Renal cortex interstitium (tissue), 15 donors: Measurements from ENCODE around the gene TMEM184B. TPM values are rescaled to one million over a fixed set of nuclear protein-coding genes. Genes with fewer than 3 reads are reported as not detected.
A peak's percentile ranks its signal among the peaks of the same experiment; 100 is the strongest.

ENCODE experiments used
- DNase-seq, 11 donors: peaks; one replicate each; pipeline ENCODE4 v3.0.0-alpha.2; 2013; ENCODE audit warnings: low read depth in 9 of 11, low spot score in 4 of 11; ENCODE audit errors: extremely low read depth in 1 of 11
- long read RNA-seq, 16 experiments: transcript quantifications; one replicate each; lab custom pipeline, GENCODE V29; 2026
- polyA plus RNA-seq, 3 donors: library from polyadenylated mRNA; unstranded; fragments of 120-200 nt; gene quantifications; one replicate each; pipeline ENCODE4 v1.2.1, GENCODE V29; 2013; ENCODE audit not compliant: insufficient read length in 3 of 3

TMEM184B gene
- polyA plus RNA-seq = 10 to 100 TPM; 39.8 to 42.2 (median 42.0) TPM
- long read RNA-seq, donor 1, full-length matches to known transcripts = 33 of 33 reads
- long read RNA-seq, donor 1, partial matches to known transcripts = 0 of 33 reads
- long read RNA-seq, donor 1, other reads (novel, unspliced or antisense) = 0 of 33 reads
- long read RNA-seq, donor 2, full-length matches to known transcripts = 39 of 39 reads
- long read RNA-seq, donor 2, partial matches to known transcripts = 0 of 39 reads
- long read RNA-seq, donor 2, other reads (novel, unspliced or antisense) = 0 of 39 reads
- long read RNA-seq, donor 3, full-length matches to known transcripts = 47 of 47 reads
- long read RNA-seq, donor 3, partial matches to known transcripts = 0 of 47 reads
- long read RNA-seq, donor 3, other reads (novel, unspliced or antisense) = 0 of 47 reads
- long read RNA-seq, donor 4, full-length matches to known transcripts = 17 of 17 reads
- long read RNA-seq, donor 4, partial matches to known transcripts = 0 of 17 reads
- long read RNA-seq, donor 4, other reads (novel, unspliced or antisense) = 0 of 17 reads
- long read RNA-seq, donor 5, full-length matches to known transcripts = 38 of 38 reads
- long read RNA-seq, donor 5, partial matches to known transcripts = 0 of 38 reads
- long read RNA-seq, donor 5, other reads (novel, unspliced or antisense) = 0 of 38 reads
- long read RNA-seq, donor 6, full-length matches to known transcripts = 51 of 51 reads
- long read RNA-seq, donor 6, partial matches to known transcripts = 0 of 51 reads
- long read RNA-seq, donor 6, other reads (novel, unspliced or antisense) = 0 of 51 reads
- long read RNA-seq, donor 7, full-length matches to known transcripts = 44 of 44 reads
- long read RNA-seq, donor 7, partial matches to known transcripts = 0 of 44 reads
- long read RNA-seq, donor 7, other reads (novel, unspliced or antisense) = 0 of 44 reads
- long read RNA-seq, donor 8, full-length matches to known transcripts = 93 of 93 reads
- long read RNA-seq, donor 8, partial matches to known transcripts = 0 of 93 reads
- long read RNA-seq, donor 8, other reads (novel, unspliced or antisense) = 0 of 93 reads
- long read RNA-seq, donor 9, full-length matches to known transcripts = 16 of 16 reads
- long read RNA-seq, donor 9, partial matches to known transcripts = 0 of 16 reads
- long read RNA-seq, donor 9, other reads (novel, unspliced or antisense) = 0 of 16 reads
- long read RNA-seq, donor 10, full-length matches to known transcripts = 32 of 32 reads
- long read RNA-seq, donor 10, partial matches to known transcripts = 0 of 32 reads
- long read RNA-seq, donor 10, other reads (novel, unspliced or antisense) = 0 of 32 reads
- long read RNA-seq, donor 11, full-length matches to known transcripts = 24 of 24 reads
- long read RNA-seq, donor 11, partial matches to known transcripts = 0 of 24 reads
- long read RNA-seq, donor 11, other reads (novel, unspliced or antisense) = 0 of 24 reads
- long read RNA-seq, donor 12, full-length matches to known transcripts = 19 of 19 reads
- long read RNA-seq, donor 12, partial matches to known transcripts = 0 of 19 reads
- long read RNA-seq, donor 12, other reads (novel, unspliced or antisense) = 0 of 19 reads
- long read RNA-seq, donor 13, full-length matches to known transcripts = 58 of 63 reads
- long read RNA-seq, donor 13, partial matches to known transcripts = 5 of 63 reads
- long read RNA-seq, donor 13, other reads (novel, unspliced or antisense) = 0 of 63 reads
- long read RNA-seq, donor 14, full-length matches to known transcripts = 22 of 22 reads
- long read RNA-seq, donor 14, partial matches to known transcripts = 0 of 22 reads
- long read RNA-seq, donor 14, other reads (novel, unspliced or antisense) = 0 of 22 reads
- long read RNA-seq, donor 15, full-length matches to known transcripts = 17 of 17 reads
- long read RNA-seq, donor 15, partial matches to known transcripts = 0 of 17 reads
- long read RNA-seq, donor 15, other reads (novel, unspliced or antisense) = 0 of 17 reads
- long read RNA-seq, donor 16, full-length matches to known transcripts = 85 of 85 reads
- long read RNA-seq, donor 16, partial matches to known transcripts = 0 of 85 reads
- long read RNA-seq, donor 16, other reads (novel, unspliced or antisense) = 0 of 85 reads

GRCh38 chr22:38272373-38273134 lies at the start of gene TMEM184B:
Gene TMEM184B, minus strand, starts transcription at chr22:38273010. Its CDS starts 25,049 bp downstream, at chr22:38247961.
- peak in 7 of 11 donors; percentile 56 to 80 (median 73) for DNase-seq

GRCh38 chr22:38320605-38321402 lies 48.0 kb upstream of the TMEM184B start:
- DNase-seq = no peak

- no peak for DNase-seq
These were observed 46.3 kb upstream of the TMEM184B start for GRCh38 chr22:38318792-38319773.

DNA sequence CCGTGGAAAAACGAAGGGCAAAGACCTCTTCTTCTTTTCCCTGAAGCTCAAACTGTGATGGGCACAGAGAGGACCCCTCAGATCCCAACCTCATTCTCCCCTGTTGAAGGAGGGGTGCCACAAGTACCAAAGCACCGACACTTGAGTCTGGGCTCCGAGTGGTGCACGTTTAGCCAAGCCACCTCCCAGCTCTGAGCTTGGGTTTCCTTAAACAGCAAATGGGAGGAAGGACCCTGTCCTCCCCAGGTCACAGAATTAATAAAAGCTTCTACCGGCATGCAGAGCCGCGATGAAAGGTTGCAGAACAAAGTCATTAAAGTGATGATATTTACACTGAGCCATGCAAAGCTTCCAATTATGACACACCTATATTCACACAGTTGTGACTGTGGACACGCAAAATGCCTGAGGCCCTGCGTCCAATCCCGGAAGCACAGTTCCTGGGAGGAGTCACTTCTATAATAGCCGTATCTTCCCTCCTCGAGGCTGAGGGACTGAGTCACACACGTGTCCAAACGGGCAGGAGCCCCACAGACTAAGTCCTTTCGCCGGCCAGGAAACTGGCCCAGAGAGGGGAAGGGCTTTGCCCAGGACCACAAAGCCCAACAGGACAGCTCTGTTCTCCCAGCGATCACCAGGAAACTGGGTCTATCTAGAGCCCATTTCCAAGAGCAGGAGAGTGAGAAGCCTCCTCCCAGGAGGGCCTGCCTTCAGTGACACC lies 45.3 kb upstream of the TMEM184B start:
- DNase-seq = no peak

- DNase-seq = peak in 3 of 11 donors; percentile 65 to 76 (median 73)
These were observed 44.5 kb upstream of the TMEM184B start, which contains the start of gene CSNK1E for GRCh38 chr22:38317122-38317994. Gene CSNK1E, minus strand, starts transcription at chr22:38317433. Its CDS starts 3,276 bp downstream, at chr22:38314157.

DNA sequence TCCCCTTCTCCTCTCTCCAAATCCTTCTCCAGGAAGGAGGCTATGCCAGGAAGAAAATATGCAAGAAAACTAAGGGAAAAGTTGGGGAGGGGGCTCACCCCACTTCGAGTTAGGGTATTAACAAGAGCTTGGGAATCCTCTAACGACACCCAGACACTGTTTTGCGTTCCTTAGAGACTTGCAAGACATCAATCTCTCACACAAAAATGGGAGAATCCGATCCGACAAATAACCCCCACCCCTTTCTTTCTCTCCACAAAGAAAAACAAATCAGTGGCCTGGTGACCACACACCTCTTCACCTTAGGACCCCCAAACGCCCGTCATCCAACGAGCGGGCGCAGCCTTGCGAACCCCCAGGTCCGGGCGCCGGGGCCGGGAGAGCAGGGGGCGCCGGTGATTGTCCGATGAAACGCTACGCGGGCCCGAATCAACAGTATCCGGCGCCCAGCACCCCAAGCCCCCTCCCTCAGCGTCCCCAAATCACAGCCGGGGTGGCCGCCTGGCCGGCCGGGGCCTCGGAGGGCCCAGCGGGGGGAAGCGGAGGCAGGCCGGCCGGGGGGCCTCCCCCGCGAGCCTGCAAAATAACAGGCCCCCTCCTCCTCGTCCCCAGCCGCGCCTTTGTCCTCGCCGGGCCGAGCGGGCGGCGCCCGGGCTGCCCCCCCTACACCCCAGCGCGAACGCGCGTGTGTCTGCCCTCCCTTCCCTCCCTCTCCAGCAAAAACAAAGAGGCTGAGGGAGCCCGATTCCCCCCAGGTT lies 43.7 kb upstream of the TMEM184B start:
- DNase-seq = peak in 2 of 11 donors; percentile 64 to 69

- DNase-seq = peak in 1 of 11 donors; percentile 54
These were observed 43.1 kb upstream of the TMEM184B start for GRCh38 chr22:38315823-38316363.

- no peak for DNase-seq
These were observed 42.4 kb upstream of the TMEM184B start for GRCh38 chr22:38314933-38315822.

- no peak for DNase-seq
These were observed 41.5 kb upstream of the TMEM184B start for GRCh38 chr22:38314051-38314932.

DNA sequence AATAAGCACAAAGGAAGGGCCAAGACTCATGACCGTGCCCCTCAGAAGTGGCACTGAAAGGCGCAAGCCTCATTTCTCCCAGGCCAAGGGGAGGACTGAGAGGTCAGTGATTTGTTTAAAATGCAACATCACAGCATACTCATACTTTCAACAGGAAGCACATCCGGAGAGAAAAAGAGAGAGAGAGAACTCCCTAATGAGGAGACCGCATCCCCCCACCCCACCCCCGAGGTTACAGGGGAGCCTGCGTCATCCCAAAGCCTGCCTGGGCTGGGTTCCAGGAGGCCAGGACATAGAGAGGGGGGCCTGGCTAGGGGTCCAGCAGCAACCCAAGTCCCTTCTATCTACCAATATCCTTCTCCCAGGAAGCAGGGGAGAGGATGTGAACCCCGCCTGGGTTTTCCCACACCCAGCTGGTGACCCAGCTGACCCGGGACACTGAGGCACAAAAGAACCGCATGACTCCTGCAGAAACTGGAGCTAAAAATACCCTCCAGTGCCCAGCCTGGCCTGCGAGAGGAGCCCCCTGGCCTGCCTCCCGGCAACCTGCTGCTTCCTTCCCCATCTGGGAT lies 40.7 kb upstream of the TMEM184B start:
- peak in 1 of 11 donors; percentile 61 for DNase-seq
